Keratinocyte (primary cell): ENCODE results near the gene TREH.

Source experiments
- CTCF ChIP-seq, 3 experiments: IDR thresholded peaks in 1 of 3; conservative IDR thresholded peaks in 1 of 3; optimal IDR thresholded peaks in 1 of 3; 2 replicates in 2 of 3; 3 replicates in 1 of 3; pipeline versions ENCODE3 to v1.5.1; 2011; ENCODE audit warnings: low read length in 3 of 3, mild to moderate bottlenecking in 3 of 3, moderate library complexity in 2 of 3, control low read depth in 1 of 3, inconsistent platforms in 1 of 3; ENCODE audit not compliant: insufficient read depth in 2 of 3; ENCODE audit errors: extremely low read depth in 1 of 3
- EZH2 ChIP-seq: IDR thresholded peaks from one replicate; pipeline ENCODE4 v1.6.1; 2012; ENCODE audit warnings: inconsistent platforms, mild to moderate bottlenecking, low read length, moderate library complexity

GRCh38 chr11:118614511-118614910 is 64.9 kb downstream of the TREH start:
- TF ChIP-seq CTCF (optimal IDR thresholded peaks at IDR 0.05 in 1 of 3, IDR thresholded peaks at IDR 0.05 in 1 of 3, conservative IDR thresholded peaks at IDR 0.05 in 1 of 3; ENCODE audit: extremely low read depth in 1 of 3, insufficient read depth in 2 of 3, low read length in 3 of 3), result no peak
- TF ChIP-seq EZH2, result no peak
